CD1c-positive myeloid dendritic cell (primary cell): Measurements from ENCODE around the gene GRID2.
"Not testable (repeated sequence)": the region's sequence is repeated elsewhere in the genome, so short reads cannot be mapped to it uniquely, and the experiment has no call there.

Experiments
- DNase-seq: peaks from one replicate; pipeline ENCODE4 v3.0.0-alpha.2; 2016; ENCODE audit errors: extremely low spot score

The GRID2 gene

DNA sequence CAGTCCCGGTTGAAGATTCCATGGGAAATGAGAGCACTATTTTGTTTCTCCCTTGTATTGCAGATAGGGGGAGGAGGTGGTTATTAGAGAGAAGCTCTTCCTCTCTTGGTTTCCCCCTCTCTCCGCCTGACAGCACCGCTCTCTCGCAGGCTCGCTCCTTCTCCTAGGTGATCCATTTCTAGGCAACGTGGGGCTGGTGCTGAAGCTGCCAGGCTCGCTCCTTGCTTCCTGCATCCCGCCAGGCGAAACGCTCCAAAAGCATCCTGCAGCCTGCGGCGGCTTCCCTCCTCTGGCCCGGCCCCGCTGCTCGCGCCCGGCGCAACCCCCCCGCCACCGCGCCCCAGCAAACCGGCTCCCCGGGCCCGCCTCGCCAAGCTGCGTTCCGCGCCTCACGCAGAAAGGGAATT lies at the start of gene GRID2:
GRID2 (plus strand) TSS at position 346 of the 407 bp plus-strand sequence.
- DNase-seq, result no peak

DNA sequence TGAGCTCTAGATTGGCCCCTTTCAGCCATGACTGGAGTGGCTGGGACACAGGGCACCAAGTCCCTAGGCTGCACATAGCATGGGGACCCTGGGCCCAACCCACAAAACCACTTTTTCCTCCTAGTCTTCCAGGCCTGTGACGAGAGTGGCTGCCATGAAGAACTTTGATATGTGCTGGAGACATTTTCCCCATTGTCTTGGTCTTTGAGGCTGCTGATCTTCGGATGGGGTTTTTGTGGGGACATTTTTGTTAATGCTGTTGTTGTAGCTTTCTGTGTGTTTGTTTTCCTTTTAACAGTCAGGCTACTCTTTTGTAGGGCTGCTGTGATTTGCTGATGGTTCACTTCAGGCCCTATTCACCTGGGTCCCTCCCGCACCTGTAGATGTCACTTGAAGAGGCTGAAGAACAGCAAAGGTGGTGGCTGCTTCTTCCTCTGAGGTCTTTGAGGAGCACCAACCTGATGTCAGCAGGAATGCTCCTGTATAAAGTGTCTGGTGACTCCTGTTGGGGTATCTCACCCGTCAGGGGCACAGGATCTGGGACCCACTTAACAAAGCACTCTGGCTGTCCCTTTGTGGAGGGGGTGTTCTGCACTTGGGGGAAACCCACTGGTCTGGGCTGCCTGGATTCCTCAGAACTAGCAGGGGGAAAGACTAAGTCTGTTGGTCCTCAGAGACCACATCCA lies 49.6 kb upstream of the GRID2 start:
- DNase-seq, result no peak

DNA sequence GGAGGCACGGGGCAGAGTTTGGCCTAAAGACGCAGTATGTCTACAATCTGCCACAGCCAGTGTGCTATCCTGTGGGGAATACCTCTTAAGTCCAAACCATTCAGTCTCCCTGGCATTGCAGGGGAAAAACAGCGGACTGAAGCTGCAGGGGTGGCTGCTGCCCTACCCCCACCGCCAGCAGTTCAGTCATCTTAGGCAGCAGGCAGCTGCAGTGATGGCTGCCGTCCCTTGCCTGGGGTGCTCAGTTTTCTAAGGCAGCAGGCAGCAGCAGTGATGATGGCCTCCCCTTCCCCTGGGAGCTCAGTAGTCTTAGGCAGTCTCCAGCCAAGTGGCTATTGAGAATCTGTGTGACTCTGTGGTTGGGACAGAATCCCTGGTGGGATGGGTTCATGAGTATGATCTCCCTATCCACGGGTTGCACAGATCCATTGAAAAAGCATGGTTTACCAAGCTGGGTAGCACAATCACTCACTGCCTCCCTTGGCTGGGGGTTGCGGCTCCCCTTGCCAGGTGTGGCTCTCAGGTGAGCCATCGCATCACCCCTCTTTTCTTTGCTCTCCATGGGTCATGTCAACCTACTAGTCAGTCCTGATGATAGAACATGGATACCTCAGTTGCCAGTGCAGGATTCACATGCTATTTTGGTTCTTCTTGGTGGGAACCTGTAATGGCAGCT lies 48.9 kb upstream of the GRID2 start:
- no peak for DNase-seq

DNA sequence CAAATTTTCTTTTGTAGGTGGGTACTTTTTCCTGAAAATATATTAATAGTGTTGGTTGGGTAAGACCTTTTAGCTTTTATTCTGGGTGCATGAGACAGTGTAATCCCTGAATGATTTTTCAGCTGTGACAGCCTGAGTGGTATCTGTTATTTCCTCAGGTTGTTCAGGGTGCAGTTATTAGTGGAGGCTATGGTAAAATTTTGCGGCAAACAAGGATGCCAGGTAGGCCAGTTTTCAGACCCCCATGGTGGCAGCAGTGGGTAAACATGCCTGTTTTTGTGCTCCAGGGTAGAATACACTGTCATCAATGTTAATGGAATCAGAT lies 47.9 kb upstream of the GRID2 start:
- no peak for DNase-seq

DNA sequence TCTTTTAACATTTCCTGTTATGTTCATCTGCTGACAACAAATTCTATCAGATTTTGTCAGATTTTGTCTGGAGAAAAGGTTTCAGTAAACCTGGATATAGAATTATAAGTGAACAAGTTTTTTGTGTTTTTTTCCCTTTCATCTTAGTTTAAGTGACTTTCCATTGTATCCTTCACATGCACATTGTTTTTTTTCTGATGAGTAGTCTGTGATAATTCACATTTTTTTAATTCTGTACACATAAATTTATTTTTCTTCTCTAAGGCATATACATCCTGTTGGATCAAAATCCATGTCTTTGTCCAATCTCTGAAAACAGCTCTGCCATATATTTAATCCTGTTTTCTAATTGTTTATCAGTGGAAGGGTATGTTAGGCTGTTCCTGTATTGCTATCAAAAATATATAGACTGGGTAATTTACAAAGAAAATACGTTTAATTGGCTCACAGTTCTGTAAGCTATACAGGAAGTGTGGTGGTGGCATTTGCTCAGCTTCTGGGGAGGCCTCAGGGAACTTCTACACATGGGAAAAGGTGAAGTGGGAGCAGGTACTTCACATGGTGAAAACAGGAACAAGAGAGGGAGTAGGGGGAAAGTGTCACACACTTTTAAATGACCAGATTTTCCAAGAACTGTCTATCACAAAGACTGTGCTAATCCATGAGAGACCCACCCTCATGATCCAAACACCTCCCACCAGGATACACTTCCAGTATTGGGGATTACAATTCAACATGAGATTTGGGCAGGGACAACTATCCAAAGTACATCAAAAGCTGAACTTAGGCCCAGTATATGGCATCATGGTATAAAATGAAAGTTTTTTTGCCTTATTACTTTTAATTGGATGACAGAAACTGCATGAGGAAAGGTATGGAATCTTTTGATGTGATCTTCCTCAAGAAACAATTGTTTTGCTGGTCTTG lies 45.6 kb upstream of the GRID2 start:
- DNase-seq, result no peak

DNA sequence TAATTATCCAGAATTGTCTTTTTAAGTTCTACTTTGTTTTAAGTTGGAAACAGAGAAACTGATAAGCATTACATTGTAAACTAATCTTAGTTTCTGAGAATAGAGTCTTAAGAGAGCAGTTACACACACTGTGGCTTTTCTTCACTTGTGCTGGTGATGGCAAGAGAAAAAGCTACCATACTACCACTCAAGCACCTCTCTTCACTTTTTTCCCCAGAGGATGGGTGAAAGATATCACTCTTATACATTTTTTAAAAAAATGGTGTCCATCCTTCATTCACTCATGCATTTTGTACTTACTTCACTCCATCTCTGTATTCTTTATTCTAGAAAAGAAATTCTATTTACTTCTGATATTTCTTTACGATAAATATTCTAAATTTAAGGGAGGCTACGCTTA lies 42.5 kb upstream of the GRID2 start:
- DNase-seq, result no peak

DNA sequence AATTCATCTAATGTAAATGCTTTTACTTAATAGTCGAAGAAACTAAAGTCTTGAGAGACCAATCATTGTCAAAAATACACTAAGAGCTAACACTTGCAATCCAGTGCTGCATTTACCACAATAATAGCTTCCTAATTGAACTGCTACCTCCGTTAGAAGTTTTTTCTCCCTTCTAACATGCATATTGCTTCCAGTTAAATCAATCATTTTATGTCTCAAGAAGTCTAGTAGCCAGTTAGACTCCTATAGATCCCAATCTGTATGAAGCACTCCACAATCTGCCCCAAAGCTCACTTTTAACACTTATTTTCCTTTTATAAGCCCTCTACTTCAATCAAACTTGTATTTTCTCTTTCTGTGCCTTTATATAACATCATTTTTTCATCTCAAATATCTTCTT lies 41.4 kb upstream of the GRID2 start:
- no peak for DNase-seq

DNA sequence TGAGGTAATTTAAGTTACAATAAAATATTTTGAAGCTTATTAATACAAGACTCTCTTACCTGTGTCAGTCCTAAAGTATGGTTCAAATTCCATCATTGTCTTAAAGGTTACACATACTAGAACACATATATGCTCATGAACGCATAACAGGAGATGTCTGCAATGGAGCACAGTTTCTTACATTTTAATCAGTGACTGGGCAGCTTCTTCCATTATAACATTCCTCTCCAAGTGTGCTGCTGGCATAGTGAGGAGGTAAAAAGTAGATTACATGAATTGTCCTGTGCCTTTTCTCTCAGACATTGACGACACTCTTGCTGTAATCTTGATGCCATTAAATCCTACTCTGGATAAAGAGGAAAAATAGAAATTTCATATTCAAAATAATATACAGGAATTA lies 40.8 kb upstream of the GRID2 start:
- no peak for DNase-seq

DNA sequence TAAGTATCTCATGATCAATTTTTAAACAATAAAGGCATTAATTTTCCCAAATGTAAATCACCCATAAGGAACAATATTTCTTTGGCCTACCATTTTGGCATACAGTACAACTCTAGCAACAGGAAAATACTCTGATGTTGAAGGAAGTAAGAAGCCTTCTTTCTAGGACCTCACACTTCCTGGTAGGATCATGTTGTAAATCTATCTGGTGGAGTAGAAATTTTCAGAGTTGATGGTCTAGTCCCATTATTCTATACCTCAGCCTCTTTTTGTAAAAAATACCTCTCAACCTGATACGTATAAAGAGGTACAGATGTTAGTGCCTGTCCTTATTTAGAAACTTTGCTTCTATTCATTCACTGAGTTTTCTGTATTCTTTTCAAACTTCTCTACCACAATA lies 40.2 kb upstream of the GRID2 start:
- no peak for DNase-seq

DNA sequence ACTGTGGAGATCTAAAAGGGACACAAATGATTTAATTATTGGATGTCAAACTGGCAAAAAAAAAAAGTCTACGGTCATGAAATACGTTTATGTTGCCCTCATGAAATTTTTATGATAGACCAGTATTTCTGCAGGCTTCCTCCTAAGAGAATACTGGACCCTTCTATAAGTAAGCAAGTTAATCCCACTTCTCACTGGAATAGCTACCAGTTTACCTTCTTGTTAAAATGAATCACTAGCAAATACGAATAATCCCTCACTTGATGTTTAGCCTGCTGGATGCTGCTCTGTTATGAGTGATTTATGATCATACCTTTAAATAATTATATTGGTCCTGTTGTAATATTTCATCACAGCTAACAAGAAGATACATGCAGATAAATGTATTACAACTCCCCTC lies 39.6 kb upstream of the GRID2 start:
- DNase-seq, result no peak

DNA sequence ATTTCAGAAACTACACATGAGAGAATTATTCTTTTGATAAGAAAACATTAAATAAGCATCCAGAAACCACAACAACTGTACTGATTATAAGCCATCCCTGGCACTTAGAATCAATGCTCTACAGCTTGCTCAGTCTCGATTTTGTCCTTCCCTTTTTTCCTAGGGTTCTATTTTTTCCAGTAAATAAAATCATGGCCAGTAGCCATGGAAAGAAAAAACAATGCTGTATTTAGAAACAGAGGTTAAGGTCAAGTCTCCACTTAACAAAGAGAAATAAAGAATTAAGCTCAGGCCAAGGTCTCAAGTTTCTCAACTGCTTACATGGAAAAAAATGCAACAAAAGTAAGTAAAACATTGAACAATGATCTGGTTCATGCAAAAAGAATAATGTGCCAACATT lies 38.7 kb upstream of the GRID2 start:
- DNase-seq, result no peak

DNA sequence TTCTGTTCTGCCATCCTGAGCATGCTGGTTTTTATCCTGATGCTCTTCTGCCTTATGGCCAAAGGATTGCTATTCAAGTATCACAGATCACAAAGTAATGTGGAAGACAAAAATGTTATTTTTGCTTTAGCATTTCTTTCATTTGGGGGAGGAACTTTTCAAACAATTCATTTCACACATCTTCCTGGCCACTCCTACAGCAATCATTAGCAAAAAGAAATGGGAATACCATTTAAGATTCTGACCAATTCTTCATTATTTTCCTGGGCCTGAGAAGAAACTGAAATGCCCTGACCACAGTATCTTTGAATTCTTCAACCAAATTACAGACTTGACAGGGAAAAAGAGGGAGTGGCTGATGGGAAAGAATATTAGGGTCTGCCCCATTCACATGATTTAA lies 38.0 kb upstream of the GRID2 start:
- no peak for DNase-seq

DNA sequence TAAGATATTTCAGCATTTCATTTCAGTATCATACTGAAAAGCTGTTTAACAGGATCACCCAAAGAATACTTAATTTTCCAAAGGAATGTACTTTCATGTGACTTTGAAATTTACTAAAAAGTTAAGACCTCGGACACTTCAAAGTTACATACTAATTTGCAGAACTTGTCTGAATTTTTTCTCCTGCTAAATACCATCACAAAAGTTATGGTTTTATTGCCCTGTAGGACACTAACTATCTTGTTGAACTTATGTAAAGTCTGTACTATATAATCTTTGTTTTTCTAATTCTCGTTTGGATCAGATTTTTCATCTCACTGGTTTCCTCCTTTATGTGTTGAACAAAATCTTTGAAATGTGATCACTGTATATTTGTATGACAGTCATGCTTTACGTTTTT lies 37.2 kb upstream of the GRID2 start:
- no peak for DNase-seq

DNA sequence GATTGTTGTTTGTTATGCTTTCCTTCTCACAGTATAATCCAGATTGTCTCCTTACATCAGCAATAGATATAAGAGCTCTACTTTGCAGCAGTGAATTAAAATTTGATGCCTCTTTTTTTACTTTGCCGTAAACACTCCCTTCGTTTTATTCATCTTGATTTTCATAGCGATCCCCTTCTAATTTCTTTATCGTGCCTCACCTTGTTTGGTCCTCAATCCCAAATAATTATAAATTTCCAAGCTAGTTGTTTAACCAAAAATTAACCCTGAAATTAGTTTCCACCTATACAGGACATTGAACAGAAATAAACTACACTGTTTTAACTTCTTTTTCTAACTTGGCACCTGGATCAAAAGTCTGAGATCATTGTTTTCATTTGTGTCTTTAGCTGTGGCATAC lies 35.1 kb upstream of the GRID2 start:
- DNase-seq, result no peak

DNA sequence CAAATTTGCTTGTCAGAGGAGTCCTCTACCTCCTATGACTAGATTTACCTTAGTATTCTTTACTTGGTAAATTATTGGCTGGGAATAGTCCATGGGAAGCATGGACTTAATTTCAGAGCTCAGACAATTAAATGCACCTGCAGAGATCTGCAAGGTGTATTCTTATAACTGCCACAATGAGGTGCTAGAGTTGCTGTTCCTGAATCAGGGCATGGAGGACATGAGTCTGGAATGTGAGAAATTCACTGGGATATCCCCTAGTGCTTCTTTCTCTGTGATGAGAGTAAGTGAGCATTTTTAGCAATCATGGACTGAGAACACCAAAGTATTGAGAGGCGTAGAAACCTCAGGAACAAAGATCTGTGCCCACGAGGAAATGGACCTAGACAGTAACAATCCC lies 32.9 kb upstream of the GRID2 start:
- no peak for DNase-seq

DNA sequence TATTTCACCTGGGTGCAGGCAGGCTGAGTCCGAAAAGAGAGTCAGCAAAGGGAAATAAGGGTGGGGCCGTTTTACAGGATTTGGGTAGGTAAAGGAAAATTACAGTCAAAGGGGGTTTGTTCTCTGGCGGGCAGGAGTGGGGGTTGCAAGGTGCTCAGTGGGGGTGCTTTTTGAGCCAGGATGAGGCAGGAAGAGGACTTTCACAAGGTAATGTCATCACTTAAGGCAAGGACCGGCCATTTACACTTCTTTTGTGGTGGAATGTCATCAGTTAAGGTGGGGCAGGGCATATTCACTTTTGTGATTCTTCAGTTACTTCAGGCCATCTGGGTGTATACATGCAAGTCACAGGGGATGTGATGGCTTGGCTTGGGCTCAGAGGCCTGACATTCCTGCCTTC lies 32.2 kb upstream of the GRID2 start:
- DNase-seq, result not testable (repeated sequence)

DNA sequence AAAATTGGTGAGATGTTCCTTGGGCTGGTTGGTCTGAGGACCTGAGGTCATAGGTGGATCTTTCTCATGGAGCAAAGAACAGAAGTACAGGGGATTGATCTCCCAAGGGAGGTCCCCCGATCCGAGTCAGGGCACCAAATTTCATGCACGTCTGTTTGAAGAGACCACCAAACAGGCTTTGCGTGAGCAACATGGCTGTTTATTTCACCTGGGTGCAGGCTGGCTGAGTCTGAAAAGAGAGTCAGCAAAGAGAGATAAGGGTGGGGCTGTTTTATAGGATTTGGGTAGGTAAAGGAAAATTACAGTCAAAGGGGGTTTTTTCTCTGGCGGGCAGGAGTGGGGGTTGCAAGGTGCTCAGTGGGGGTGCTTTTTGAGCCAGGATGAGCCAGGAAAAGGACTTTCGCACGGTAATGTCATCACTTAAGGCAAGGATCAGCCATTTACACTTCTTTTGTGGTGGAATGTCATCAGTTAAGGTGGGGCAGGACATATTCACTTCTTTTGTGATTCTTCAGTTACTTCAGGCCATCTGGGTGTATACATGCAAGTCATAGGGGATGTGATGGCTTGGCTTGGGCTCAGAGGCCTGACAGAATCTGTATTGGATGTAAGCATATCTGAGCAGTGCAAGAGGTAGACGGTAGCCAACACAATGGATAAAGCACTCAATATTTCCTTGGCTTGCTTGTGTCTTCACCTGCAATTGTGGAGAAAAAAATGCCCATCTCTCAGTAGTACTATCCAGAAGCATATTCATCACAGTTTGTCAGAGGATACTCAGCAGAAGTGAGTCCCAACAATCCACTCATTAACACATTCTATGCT lies 26.5 kb upstream of the GRID2 start:
- DNase-seq, result not testable (repeated sequence)

DNA sequence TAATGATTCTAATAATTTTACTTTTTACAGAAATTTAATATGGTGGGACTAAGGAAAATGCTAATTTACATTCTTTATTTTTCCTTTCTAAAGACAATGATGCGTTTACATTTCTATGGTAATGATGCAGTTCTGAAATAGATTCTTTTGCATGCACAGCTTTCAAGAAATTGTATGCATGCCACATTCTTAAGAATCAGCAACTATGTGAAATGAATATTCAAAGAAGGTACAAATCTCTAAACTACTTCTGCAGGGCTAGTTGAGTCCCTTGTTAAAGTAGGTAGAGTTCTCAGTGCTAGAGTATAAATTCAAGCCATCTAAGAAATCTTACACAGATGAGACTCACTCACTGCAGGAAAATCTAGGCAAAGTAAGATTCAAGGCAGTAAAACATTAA lies 24.5 kb upstream of the GRID2 start:
- DNase-seq, result no peak

DNA sequence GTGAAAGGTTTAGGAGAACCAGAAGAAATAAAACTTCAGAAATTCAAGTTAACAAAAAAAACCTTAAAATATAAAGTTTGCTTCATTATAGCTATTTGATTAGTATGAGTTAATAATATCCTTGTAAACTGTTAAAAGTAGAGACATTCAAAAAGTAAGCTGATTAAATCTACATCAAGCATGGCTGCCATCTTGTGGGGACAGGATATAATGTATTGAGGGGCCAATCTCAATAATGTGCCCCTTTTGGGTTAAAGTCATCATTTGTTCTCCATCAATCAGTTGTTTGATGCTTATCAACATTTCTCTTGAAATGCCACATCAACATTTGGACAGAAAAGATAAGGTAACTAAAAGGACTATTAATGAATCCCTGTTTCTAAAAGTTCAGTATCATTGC lies 4.6 kb upstream of the GRID2 start:
- no peak for DNase-seq

DNA sequence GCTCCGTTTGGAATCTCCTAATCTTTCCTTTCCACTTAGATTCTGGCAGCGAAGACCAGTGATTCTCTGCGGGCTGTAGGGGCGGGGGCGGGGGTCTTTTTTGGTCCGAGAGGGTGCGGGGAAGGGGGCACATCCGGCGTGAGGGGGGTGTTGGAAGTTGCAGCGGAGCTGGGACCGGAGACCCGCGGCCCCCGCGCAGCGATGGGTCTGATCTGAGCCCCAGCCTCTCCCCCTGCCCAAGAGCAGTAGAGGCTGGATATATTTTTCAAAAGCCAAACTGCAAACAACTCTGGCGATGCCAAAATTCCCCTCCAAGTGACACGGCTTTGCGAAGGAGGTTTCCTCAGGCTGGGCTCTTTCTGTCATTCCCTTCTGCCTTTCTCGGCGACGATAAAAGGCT lies 355 bp downstream of the GRID2 start:
- DNase-seq, result no peak

DNA sequence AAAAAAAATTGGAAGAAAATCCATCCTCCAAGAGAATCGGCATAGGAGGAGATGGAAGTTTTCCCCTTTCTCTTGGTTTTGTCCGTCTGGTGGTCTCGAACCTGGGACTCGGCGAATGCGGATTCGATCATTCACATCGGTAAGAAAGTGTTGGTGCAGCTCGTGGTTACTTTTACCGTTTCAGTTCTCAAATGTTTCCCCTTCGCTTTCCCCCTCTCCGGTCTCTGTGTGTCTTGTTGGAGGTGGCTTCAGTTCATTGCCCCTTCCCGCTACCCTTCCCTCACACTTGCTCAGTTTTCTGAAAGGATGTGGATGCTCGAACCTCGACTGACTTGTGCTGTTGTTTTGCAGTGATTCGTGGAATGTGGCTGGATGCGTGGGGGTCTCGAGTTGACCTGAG lies 840 bp downstream of the GRID2 start:
- DNase-seq, result no peak
